Measurements from ENCODE around the gene FECH. TPM values are rescaled to one million over a fixed set of nuclear protein-coding genes. Genes with fewer than 3 reads are reported as not detected.
A peak's percentile ranks its signal among the peaks of the same experiment; 100 is the strongest.

The FECH gene
- total and polyA plus RNA-seq, 10 of the 15 experiments (the other 5 are each of a cell fraction or from before 2014, with no cell fraction given) = 9.9 to 50.0 (median 30.1) TPM

GRCh38 chr18:57586251-57587049 is at the start of gene FECH (continued):
- TF ChIP-seq NFYB (IDR thresholded peaks at IDR 0.05; ENCODE audit: insufficient read depth, low read depth, low read length) = 0 out of 2 replicates have a peak, but pooled peaks have one; percentile 37
- TF ChIP-seq KLF5 (IDR thresholded peaks at IDR 0.05; ENCODE audit: partially characterized antibody) = no peak
- TF ChIP-seq, protein P1, sequence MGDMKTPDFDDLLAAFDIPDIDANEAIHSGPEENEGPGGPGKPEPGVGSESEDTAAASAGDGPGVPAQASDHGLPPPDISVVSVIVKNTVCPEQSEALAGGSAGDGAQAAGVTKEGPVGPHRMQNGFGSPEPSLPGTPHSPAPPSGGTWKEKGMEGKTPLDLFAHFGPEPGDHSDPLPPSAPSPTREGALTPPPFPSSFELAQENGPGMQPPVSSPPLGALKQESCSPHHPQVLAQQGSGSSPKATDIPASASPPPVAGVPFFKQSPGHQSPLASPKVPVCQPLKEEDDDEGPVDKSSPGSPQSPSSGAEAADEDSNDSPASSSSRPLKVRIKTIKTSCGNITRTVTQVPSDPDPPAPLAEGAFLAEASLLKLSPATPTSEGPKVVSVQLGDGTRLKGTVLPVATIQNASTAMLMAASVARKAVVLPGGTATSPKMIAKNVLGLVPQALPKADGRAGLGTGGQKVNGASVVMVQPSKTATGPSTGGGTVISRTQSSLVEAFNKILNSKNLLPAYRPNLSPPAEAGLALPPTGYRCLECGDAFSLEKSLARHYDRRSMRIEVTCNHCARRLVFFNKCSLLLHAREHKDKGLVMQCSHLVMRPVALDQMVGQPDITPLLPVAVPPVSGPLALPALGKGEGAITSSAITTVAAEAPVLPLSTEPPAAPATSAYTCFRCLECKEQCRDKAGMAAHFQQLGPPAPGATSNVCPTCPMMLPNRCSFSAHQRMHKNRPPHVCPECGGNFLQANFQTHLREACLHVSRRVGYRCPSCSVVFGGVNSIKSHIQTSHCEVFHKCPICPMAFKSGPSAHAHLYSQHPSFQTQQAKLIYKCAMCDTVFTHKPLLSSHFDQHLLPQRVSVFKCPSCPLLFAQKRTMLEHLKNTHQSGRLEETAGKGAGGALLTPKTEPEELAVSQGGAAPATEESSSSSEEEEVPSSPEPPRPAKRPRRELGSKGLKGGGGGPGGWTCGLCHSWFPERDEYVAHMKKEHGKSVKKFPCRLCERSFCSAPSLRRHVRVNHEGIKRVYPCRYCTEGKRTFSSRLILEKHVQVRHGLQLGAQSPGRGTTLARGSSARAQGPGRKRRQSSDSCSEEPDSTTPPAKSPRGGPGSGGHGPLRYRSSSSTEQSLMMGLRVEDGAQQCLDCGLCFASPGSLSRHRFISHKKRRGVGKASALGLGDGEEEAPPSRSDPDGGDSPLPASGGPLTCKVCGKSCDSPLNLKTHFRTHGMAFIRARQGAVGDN (IDR thresholded peaks at IDR 0.05) = peak; percentile 72; the same call in 1 of the 2 replicates
- no peak for TF ChIP-seq ATF3 (IDR thresholded peaks at IDR 0.05; ENCODE audit: borderline replicate concordance, extremely low read depth, low read depth, low read length)
- 0 out of 2 replicates have a peak, but pooled peaks have one; percentile 39 for TF ChIP-seq RCOR1 (conservative IDR thresholded peaks at IDR 0.05; ENCODE audit: low read depth, low read length)
- TF ChIP-seq SPI1 (IDR thresholded peaks at IDR 0.05; ENCODE audit: borderline replicate concordance, insufficient read depth, low read depth, low read length) = no peak
- peak; percentile 83 for TF ChIP-seq NR2C1 (IDR thresholded peaks at IDR 0.05)
- TF ChIP-seq SP1 (IDR thresholded peaks at IDR 0.05; ENCODE audit: low read depth, low read length) = no peak
- peak; percentile 76 for TF ChIP-seq SMARCA5 (IDR thresholded peaks at IDR 0.05)
- 0 out of 2 replicates have a peak, but pooled peaks have one; percentile 29 for TF ChIP-seq ZNF24 (IDR thresholded peaks at IDR 0.05)
- TF ChIP-seq NR2C2 (IDR thresholded peaks at IDR 0.05; ENCODE audit: borderline replicate concordance, control insufficient read depth, insufficient read length, low read depth) = no peak
- TF ChIP-seq PAX5 (IDR thresholded peaks at IDR 0.05; ENCODE audit: borderline replicate concordance, low read depth, low read length) = no peak
- no peak for TF ChIP-seq TCF7 (IDR thresholded peaks at IDR 0.05; ENCODE audit: borderline replicate concordance)
- TF ChIP-seq SUPT20H (IDR thresholded peaks at IDR 0.05; ENCODE audit: borderline replicate concordance, control insufficient read depth, low read depth, low read length) = no peak
- TF ChIP-seq MXI1 (IDR thresholded peaks at IDR 0.05; ENCODE audit: low read depth, low read length) = peak; percentile 65
- no peak for TF ChIP-seq E4F1 (IDR thresholded peaks at IDR 0.05; ENCODE audit: borderline replicate concordance, partially characterized antibody)
- TF ChIP-seq SREBF1 (IDR thresholded peaks at IDR 0.05; ENCODE audit: low read length) = no peak
- TF ChIP-seq SIX5 (IDR thresholded peaks at IDR 0.05; ENCODE audit: low read depth, low read length, severe bottlenecking) = no peak
- peak; percentile 70 for TF ChIP-seq POLR2AphosphoS5 (IDR thresholded peaks at IDR 0.05; ENCODE audit: low read length)
- TF ChIP-seq ZNF207 (IDR thresholded peaks at IDR 0.05; ENCODE audit: borderline replicate concordance) = peak; percentile 67; the same call in 1 of the 2 replicates
- peak; percentile 96 for TF ChIP-seq NR2F1 (conservative IDR thresholded peaks at IDR 0.05)
- TF ChIP-seq KAT2A (conservative IDR thresholded peaks at IDR 0.05; ENCODE audit: control insufficient read depth, low read depth, low read length) = no peak
- peak; percentile 76 for TF ChIP-seq IKZF1 (conservative IDR thresholded peaks at IDR 0.05)
- no peak for TF ChIP-seq ESRRA (IDR thresholded peaks at IDR 0.05; ENCODE audit: low read length)

Data from GM12878 (cell line).